ENCODE results near the gene ABCC8.

ABCC8 gene

DNA sequence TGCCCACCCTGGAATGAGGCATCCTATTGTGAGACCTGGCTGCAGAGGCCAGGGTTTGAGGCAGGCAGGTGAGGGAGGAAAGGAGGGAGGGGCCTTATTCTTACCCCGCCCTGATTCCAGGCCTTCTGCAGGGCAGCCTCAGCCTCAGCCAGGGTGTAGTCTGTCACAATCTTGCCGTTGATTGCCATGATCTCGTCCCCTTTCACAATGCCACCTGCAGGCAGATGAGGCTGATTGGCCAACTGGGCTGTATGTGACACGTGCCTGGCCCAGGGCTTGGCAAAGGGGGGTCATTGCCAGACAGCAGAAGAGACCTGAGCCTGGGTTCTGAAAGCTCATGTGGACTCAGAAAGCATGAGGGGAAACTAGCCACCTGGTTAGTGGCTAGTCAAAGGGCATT, 21.4 kb upstream of the ABCC8 start:
- no peak for TF ChIP-seq SNAI2 (CRISPR knock-in tag; IDR thresholded peaks at IDR 0.05)
- TF ChIP-seq BACH2 (CRISPR knock-in tag; IDR thresholded peaks at IDR 0.05; ENCODE audit: borderline replicate concordance) = no peak
- TF ChIP-seq CSDC2 (CRISPR knock-in tag; IDR thresholded peaks at IDR 0.05) = no peak
- TF ChIP-seq OSR1 (CRISPR knock-in tag; IDR thresholded peaks at IDR 0.05) = no peak
- TF ChIP-seq ZNF565 (CRISPR knock-in tag; conservative IDR thresholded peaks at IDR 0.05; ENCODE audit: low read depth) = no peak
- no peak for ATAC-seq

DNA sequence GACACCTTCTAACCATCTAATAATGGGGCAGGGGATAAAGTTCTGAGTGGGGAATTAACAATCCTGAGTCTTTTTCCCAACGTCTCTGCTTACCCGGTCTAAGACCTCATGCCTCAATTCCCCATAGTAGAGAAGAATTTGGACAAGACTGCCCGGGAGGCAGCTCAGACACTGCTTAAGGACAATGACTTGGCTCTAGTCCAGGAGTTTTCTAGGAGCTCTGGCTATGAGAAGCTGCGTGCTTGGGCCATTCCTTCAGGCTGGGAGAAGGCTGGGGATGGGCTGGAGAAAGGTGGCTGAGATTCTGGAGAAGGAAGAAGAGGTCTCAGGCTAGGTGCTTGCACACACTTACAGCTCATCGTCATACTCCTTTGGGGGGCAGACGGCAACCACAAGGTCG, 19.8 kb upstream of the ABCC8 start:
- TF ChIP-seq, protein P1, sequence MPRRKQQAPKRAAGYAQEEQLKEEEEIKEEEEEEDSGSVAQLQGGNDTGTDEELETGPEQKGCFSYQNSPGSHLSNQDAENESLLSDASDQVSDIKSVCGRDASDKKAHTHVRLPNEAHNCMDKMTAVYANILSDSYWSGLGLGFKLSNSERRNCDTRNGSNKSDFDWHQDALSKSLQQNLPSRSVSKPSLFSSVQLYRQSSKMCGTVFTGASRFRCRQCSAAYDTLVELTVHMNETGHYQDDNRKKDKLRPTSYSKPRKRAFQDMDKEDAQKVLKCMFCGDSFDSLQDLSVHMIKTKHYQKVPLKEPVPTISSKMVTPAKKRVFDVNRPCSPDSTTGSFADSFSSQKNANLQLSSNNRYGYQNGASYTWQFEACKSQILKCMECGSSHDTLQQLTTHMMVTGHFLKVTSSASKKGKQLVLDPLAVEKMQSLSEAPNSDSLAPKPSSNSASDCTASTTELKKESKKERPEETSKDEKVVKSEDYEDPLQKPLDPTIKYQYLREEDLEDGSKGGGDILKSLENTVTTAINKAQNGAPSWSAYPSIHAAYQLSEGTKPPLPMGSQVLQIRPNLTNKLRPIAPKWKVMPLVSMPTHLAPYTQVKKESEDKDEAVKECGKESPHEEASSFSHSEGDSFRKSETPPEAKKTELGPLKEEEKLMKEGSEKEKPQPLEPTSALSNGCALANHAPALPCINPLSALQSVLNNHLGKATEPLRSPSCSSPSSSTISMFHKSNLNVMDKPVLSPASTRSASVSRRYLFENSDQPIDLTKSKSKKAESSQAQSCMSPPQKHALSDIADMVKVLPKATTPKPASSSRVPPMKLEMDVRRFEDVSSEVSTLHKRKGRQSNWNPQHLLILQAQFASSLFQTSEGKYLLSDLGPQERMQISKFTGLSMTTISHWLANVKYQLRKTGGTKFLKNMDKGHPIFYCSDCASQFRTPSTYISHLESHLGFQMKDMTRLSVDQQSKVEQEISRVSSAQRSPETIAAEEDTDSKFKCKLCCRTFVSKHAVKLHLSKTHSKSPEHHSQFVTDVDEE (CRISPR knock-in tag; IDR thresholded peaks at IDR 0.05) = no peak
- TF ChIP-seq BACH2 (CRISPR knock-in tag; IDR thresholded peaks at IDR 0.05; ENCODE audit: borderline replicate concordance) = no peak
- no peak for TF ChIP-seq ZC3H10 (CRISPR knock-in tag; IDR thresholded peaks at IDR 0.05)
- TF ChIP-seq OSR1 (CRISPR knock-in tag; IDR thresholded peaks at IDR 0.05) = no peak
- no peak for TF ChIP-seq TCF4 (CRISPR knock-in tag; IDR thresholded peaks at IDR 0.05; ENCODE audit: borderline replicate concordance)
- TF ChIP-seq GLIS3 (CRISPR knock-in tag; IDR thresholded peaks at IDR 0.05) = no peak
- TF ChIP-seq, protein P2, sequence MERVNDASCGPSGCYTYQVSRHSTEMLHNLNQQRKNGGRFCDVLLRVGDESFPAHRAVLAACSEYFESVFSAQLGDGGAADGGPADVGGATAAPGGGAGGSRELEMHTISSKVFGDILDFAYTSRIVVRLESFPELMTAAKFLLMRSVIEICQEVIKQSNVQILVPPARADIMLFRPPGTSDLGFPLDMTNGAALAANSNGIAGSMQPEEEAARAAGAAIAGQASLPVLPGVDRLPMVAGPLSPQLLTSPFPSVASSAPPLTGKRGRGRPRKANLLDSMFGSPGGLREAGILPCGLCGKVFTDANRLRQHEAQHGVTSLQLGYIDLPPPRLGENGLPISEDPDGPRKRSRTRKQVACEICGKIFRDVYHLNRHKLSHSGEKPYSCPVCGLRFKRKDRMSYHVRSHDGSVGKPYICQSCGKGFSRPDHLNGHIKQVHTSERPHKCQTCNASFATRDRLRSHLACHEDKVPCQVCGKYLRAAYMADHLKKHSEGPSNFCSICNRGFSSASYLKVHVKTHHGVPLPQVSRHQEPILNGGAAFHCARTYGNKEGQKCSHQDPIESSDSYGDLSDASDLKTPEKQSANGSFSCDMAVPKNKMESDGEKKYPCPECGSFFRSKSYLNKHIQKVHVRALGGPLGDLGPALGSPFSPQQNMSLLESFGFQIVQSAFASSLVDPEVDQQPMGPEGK (CRISPR knock-in tag; IDR thresholded peaks at IDR 0.05; ENCODE audit: borderline replicate concordance) = no peak
- TF ChIP-seq ZFP30 (CRISPR knock-in tag; IDR thresholded peaks at IDR 0.05) = no peak
- no peak for TF ChIP-seq ZNF70 (CRISPR knock-in tag; IDR thresholded peaks at IDR 0.05)
- no peak for TF ChIP-seq TOX (CRISPR knock-in tag; IDR thresholded peaks at IDR 0.05; ENCODE audit: borderline replicate concordance)
- TF ChIP-seq CSDC2 (CRISPR knock-in tag; IDR thresholded peaks at IDR 0.05) = no peak
- no peak for TF ChIP-seq ZFP3 (CRISPR knock-in tag; IDR thresholded peaks at IDR 0.05)
- TF ChIP-seq, protein P3, sequence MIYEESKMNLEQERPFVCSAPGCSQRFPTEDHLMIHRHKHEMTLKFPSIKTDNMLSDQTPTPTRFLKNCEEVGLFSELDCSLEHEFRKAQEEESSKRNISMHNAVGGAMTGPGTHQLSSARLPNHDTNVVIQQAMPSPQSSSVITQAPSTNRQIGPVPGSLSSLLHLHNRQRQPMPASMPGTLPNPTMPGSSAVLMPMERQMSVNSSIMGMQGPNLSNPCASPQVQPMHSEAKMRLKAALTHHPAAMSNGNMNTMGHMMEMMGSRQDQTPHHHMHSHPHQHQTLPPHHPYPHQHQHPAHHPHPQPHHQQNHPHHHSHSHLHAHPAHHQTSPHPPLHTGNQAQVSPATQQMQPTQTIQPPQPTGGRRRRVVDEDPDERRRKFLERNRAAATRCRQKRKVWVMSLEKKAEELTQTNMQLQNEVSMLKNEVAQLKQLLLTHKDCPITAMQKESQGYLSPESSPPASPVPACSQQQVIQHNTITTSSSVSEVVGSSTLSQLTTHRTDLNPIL (CRISPR knock-in tag; IDR thresholded peaks at IDR 0.05; ENCODE audit: low read depth) = no peak
- TF ChIP-seq, protein P4, sequence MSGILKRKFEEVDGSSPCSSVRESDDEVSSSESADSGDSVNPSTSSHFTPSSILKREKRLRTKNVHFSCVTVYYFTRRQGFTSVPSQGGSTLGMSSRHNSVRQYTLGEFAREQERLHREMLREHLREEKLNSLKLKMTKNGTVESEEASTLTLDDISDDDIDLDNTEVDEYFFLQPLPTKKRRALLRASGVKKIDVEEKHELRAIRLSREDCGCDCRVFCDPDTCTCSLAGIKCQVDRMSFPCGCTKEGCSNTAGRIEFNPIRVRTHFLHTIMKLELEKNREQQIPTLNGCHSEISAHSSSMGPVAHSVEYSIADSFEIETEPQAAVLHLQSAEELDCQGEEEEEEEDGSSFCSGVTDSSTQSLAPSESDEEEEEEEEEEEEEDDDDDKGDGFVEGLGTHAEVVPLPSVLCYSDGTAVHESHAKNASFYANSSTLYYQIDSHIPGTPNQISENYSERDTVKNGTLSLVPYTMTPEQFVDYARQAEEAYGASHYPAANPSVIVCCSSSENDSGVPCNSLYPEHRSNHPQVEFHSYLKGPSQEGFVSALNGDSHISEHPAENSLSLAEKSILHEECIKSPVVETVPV (CRISPR knock-in tag; IDR thresholded peaks at IDR 0.05) = no peak
- TF ChIP-seq ZNF8 (CRISPR knock-in tag; IDR thresholded peaks at IDR 0.05) = no peak
- peak; percentile 16; the same call in 1 of the 3 replicates for ATAC-seq

DNA sequence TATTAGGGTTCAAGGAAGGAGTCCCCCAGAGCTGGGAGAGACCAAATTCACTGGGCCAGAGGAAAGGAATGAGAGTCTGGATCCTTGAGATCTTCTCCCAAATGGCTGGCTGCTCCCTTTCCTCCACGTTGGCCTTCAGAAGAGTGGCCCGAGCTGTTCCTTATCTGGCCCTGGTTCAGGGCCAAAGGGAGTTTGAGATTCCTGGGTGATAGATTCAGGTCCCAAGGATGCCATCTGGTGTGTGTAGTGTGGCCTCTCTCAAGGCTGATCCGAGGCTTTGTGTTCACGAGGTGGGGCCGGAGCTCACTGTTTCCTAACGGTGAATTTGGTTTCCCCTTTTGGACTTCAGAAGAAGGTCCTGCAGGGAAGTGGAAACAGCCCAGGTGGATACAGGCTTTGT, 17.4 kb upstream of the ABCC8 start:
- no peak for ATAC-seq
- TF ChIP-seq PPARA (CRISPR knock-in tag; IDR thresholded peaks at IDR 0.05; ENCODE audit: borderline replicate concordance) (no peak), ARNTL (CRISPR knock-in tag; IDR thresholded peaks at IDR 0.05; ENCODE audit: borderline replicate concordance, low read depth) (no peak), ZNF70 (CRISPR knock-in tag; IDR thresholded peaks at IDR 0.05) (no peak), ISL1 (CRISPR knock-in tag; IDR thresholded peaks at IDR 0.05) (no peak), BACH2 (CRISPR knock-in tag; IDR thresholded peaks at IDR 0.05; ENCODE audit: borderline replicate concordance) (no peak), TCF4 (CRISPR knock-in tag; IDR thresholded peaks at IDR 0.05; ENCODE audit: borderline replicate concordance) (no peak), TOX (CRISPR knock-in tag; IDR thresholded peaks at IDR 0.05; ENCODE audit: borderline replicate concordance) (no peak)
- TF ChIP-seq, protein P1 (CRISPR knock-in tag; IDR thresholded peaks at IDR 0.05) = no peak
- TF ChIP-seq, protein P4 (CRISPR knock-in tag; IDR thresholded peaks at IDR 0.05) = no peak

Data from SK-N-SH treated with all-trans-retinoic acid at 6 μM for 48 hours (cell line).